Right forelimb (tissue), 1 donor: ENCODE measurements around the gene MAB21L3.

Experiments
- DNase-seq: peaks from one replicate; pipeline ENCODE4 v3.0.0-alpha.2; 2018

Gene MAB21L3

GRCh38 chr1:116112388-116113140 lies 1.4 kb downstream of the MAB21L3 start:
- DNase-seq: no peak

GRCh38 chr1:116113615-116114014 lies 2.4 kb downstream of the MAB21L3 start:
- DNase-seq: no peak

GRCh38 chr1:116115476-116116439 lies 4.6 kb downstream of the MAB21L3 start:
- DNase-seq: no peak

- no peak for DNase-seq
These were observed 7.3 kb downstream of the MAB21L3 start for GRCh38 chr1:116118471-116118870.

GRCh38 chr1:116119876-116120275 lies 8.7 kb downstream of the MAB21L3 start:
- DNase-seq: no peak

- no peak for DNase-seq
These were observed 12.0 kb downstream of the MAB21L3 start for GRCh38 chr1:116122955-116123757.

GRCh38 chr1:116123837-116124533 lies 12.8 kb downstream of the MAB21L3 start:
- DNase-seq: no peak

- no peak for DNase-seq
These were observed 14.6 kb downstream of the MAB21L3 start for GRCh38 chr1:116125758-116126157.

- DNase-seq: no peak
These were observed 15.1 kb downstream of the MAB21L3 start for GRCh38 chr1:116126281-116126680.

GRCh38 chr1:116127123-116127847 lies 16.1 kb downstream of the MAB21L3 start:
- no peak for DNase-seq

- no peak for DNase-seq
These were observed 16.8 kb downstream of the MAB21L3 start for GRCh38 chr1:116127848-116128540.

- no peak for DNase-seq
These were observed 17.5 kb downstream of the MAB21L3 start for GRCh38 chr1:116128664-116129063.

GRCh38 chr1:116129537-116129936 lies 18.3 kb downstream of the MAB21L3 start:
- no peak for DNase-seq

GRCh38 chr1:116130356-116130755 lies 19.2 kb downstream of the MAB21L3 start:
- no peak for DNase-seq

GRCh38 chr1:116131170-116131569 lies 20.0 kb downstream of the MAB21L3 start:
- DNase-seq: no peak

GRCh38 chr1:116131866-116132605 lies 20.8 kb downstream of the MAB21L3 start:
- DNase-seq: no peak

GRCh38 chr1:116133696-116134475 lies 22.7 kb downstream of the MAB21L3 start:
- DNase-seq: no peak

GRCh38 chr1:116134476-116134773 lies 23.2 kb downstream of the MAB21L3 start:
- DNase-seq: no peak

GRCh38 chr1:116138277-116138792 lies 27.1 kb downstream of the MAB21L3 start:
- DNase-seq: no peak
